ENCODE measurements around the gene TP53RK. TPM values are rescaled to one million over a fixed set of nuclear protein-coding genes. Genes with fewer than 3 reads are reported as not detected.

TP53RK gene
- total and polyA plus RNA-seq, 5 donors from 2014 or later: 6.6 to 23.6 (median 18.0) TPM

DNA sequence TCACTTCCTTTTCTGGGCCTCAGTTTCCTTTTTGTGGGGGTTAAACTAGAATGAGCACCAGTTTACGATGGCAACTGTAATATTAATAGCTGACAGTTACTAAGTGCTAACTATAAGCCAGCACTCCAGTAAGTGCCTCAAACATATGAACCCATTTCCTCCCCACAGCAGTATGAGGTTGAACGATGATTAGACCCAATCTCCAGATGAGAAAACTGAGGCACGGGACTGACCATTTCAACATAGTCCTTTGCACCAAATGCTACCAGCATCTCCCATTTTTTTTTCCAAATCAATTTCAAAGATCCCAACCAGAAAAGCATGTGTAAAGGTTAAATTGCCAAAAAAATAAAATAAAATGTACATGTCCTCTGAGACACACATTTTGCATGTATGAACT, 45.1 kb downstream of the TP53RK start:
- DNase-seq (no peak), ATAC-seq (ENCODE audit: low read depth in 2 of 2) (no peak)
- Histone ChIP-seq H3K27me3 (ENCODE audit: control insufficient read depth, insufficient read depth, low read length) (no peaks in the 10 kb centered on the region), H3K4me1 (ENCODE audit: control insufficient read depth, insufficient read depth, low read length, poor library complexity, severe bottlenecking) (no peaks in the 10 kb centered on the region), H3K36me3 (ENCODE audit: control insufficient read depth, insufficient read depth, low read length) (no peaks in the 10 kb centered on the region), H3K9me3 (ENCODE audit: control insufficient read depth in 2 of 2, low read length in 2 of 2) (no peaks in the 10 kb centered on the region), H3K27ac (ENCODE audit: insufficient read depth, low read length, poor library complexity, severe bottlenecking) (no peak overlapping the region), H3K4me3 (ENCODE audit: low read depth, low read length) (no peak overlapping the region)
- H3K36me3 Mint-ChIP-seq: no peaks in the 10 kb centered on the region
- H3K27ac Mint-ChIP-seq: no peak overlapping the region
- H3K9me3 Mint-ChIP-seq: peaks cover 0 to 2% (median 0%) of the 10 kb centered on the region in 7 donors
- H3K4me1 Mint-ChIP-seq: no peaks in the 10 kb centered on the region
- peaks cover 24% of the 10 kb centered on the region for H3K27me3 Mint-ChIP-seq
- no peak overlapping the region for H3K4me3 Mint-ChIP-seq

DNA sequence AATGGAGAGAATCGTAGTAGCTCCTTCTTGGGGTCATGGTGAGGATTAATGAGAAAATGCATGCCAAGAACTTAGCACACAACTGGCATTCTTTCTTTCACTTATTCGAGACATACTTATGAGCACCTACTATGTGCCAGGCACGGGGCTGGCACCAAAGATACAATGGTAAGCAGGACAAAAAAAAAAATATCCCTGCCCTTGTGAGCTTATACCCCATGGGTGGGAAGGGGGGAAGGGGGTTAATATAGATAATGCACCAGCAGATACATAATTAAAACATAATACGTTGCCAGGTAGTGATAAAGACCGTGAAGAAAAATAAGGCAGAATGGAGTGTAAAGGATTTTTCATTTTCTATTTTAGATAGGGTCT, 46.3 kb downstream of the TP53RK start:
- H3K36me3 Mint-ChIP-seq: no peaks in the 10 kb centered on the region
- no peak for ATAC-seq (ENCODE audit: low read depth in 2 of 2)
- no peak for DNase-seq
- Histone ChIP-seq H3K27ac (ENCODE audit: insufficient read depth, low read length, poor library complexity, severe bottlenecking) (no peak overlapping the region), H3K36me3 (ENCODE audit: control insufficient read depth, insufficient read depth, low read length) (no peaks in the 10 kb centered on the region), H3K9me3 (ENCODE audit: control insufficient read depth in 2 of 2, low read length in 2 of 2) (no peaks in the 10 kb centered on the region), H3K4me1 (ENCODE audit: control insufficient read depth, insufficient read depth, low read length, poor library complexity, severe bottlenecking) (no peaks in the 10 kb centered on the region), H3K4me3 (ENCODE audit: low read depth, low read length) (no peak overlapping the region), H3K27me3 (ENCODE audit: control insufficient read depth, insufficient read depth, low read length) (no peaks in the 10 kb centered on the region)
- H3K27ac Mint-ChIP-seq: no peak overlapping the region
- H3K9me3 Mint-ChIP-seq: peaks cover 0 to 2% (median 0%) of the 10 kb centered on the region in 7 donors
- peaks cover 24% of the 10 kb centered on the region for H3K27me3 Mint-ChIP-seq
- no peaks in the 10 kb centered on the region for H3K4me1 Mint-ChIP-seq
- H3K4me3 Mint-ChIP-seq: no peak overlapping the region

DNA sequence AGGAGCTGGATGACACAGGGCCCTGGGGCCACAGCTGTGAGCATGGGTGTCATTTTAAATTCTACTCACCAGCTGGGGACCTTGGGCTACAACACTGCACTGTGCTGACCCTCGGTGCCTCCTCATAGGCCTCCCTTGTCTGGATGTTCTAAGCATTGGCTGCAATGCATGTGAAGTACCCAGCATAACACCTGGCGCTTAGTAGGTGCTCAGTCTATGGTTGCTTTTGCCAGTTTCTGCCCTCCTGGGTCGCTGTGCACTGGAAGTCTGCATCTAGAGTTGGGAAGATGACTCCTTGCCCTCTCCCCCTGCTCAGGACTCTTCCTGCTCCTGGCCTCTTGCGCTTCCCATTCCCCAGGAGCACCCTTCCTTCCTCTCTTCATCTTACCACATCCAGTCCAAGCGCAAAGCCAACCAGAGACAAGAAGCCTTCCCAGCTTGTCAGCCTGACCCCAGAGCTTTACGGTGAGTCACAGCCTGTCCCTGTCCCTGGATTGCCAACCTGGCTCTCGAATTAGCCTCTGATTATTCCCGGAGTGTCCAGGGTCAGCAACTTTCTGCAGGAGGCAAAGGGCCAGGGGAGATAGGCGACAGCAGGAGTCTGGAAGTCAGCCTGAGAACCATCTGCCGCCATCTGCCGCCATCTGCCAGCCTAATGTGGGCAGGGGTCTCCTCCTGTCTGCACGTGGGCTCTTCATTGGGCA, 46.8 kb downstream of the TP53RK start:
- no peak for DNase-seq
- no peaks in the 10 kb centered on the region for H3K27me3 ChIP-seq (ENCODE audit: control insufficient read depth, insufficient read depth, low read length)
- Mint-ChIP-seq H3K27me3 (peaks cover 28% of the 10 kb centered on the region), H3K9me3 (peaks cover 0 to 2% (median 0%) of the 10 kb centered on the region in 7 donors), H3K36me3 (no peaks in the 10 kb centered on the region), H3K4me1 (no peaks in the 10 kb centered on the region), H3K27ac (no peak overlapping the region), H3K4me3 (no peak overlapping the region)
- ATAC-seq (ENCODE audit: low read depth in 2 of 2): no peak
- no peaks in the 10 kb centered on the region for H3K36me3 ChIP-seq (ENCODE audit: control insufficient read depth, insufficient read depth, low read length)
- H3K4me1 ChIP-seq (ENCODE audit: control insufficient read depth, insufficient read depth, low read length, poor library complexity, severe bottlenecking): no peaks in the 10 kb centered on the region
- H3K9me3 ChIP-seq (ENCODE audit: control insufficient read depth in 2 of 2, low read length in 2 of 2): no peaks in the 10 kb centered on the region
- H3K4me3 ChIP-seq (ENCODE audit: low read depth, low read length): no peak overlapping the region
- H3K27ac ChIP-seq (ENCODE audit: insufficient read depth, low read length, poor library complexity, severe bottlenecking): no peak overlapping the region

DNA sequence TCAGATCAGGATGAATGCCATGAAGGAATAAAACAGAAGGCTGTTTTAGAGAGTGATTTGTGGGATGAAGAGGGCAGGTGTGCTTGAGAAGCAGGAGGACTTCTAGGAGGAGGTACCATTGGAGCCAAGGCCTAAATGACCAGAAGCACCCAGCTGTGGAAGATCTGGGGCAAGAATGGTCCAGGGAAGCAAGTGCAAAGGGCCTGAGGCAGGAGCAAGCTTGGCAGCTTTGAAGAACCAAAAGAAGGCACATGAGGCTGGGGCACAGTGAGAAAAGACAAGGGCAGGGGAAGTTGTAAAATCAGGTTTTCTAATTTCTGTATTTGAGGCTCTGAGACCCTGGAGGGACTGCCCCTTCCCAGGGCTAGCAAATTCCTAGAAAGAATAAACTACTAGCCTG, 47.8 kb downstream of the TP53RK start:
- Mint-ChIP-seq H3K36me3 (no peaks in the 10 kb centered on the region), H3K4me1 (no peaks in the 10 kb centered on the region), H3K27ac (no peak overlapping the region), H3K27me3 (peaks cover 33% of the 10 kb centered on the region), H3K4me3 (no peak overlapping the region), H3K9me3 (peaks cover 0 to 2% (median 0%) of the 10 kb centered on the region in 7 donors)
- H3K9me3 ChIP-seq (ENCODE audit: control insufficient read depth in 2 of 2, low read length in 2 of 2): no peaks in the 10 kb centered on the region
- H3K36me3 ChIP-seq (ENCODE audit: control insufficient read depth, insufficient read depth, low read length): no peaks in the 10 kb centered on the region
- no peak for DNase-seq
- H3K27me3 ChIP-seq (ENCODE audit: control insufficient read depth, insufficient read depth, low read length): no peaks in the 10 kb centered on the region
- no peak overlapping the region for H3K4me3 ChIP-seq (ENCODE audit: low read depth, low read length)
- no peak overlapping the region for H3K27ac ChIP-seq (ENCODE audit: insufficient read depth, low read length, poor library complexity, severe bottlenecking)
- ATAC-seq (ENCODE audit: low read depth in 2 of 2): no peak
- no peaks in the 10 kb centered on the region for H3K4me1 ChIP-seq (ENCODE audit: control insufficient read depth, insufficient read depth, low read length, poor library complexity, severe bottlenecking)

DNA sequence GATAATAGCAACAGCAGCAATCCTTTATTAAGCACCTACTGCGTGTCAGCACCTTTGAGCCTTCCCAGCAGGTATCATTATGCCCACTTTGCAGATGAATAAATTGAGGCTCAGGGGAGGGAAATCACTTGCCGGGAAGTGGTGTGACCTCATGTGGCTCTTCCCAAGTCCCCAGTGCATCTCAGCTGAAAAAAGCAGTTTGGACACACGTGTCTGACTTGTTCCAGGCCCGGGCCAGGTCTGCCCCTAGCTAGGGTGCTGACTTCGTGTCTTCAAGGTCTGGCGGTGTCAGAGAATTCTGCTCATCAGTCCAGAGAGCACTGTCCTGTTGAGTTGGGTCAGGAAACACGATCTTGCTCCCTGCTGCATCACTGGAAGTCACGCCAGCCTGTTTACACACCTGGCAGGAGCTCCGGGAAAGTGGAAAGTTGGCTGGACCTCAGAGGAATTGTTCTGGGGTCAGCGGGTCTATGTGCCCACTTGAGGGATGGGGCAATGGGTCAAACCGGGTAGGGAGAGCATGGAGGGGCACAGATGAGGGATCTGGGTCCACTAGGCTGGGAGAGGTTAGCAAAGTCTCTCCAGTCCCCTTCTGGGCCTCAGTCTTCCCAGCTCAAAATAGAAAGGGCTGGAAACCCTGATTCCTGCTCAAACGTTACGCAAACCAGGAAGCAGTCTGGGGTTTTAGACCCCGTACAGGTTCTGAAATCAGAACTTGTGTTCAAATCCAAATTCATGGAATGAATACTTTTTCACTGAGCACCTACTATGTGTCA, 48.5 kb downstream of the TP53RK start:
- Mint-ChIP-seq H3K9me3 (peaks cover 0 to 2% (median 0%) of the 10 kb centered on the region in 7 donors), H3K4me1 (no peaks in the 10 kb centered on the region), H3K36me3 (no peaks in the 10 kb centered on the region), H3K27ac (no peak overlapping the region), H3K27me3 (peaks cover 34% of the 10 kb centered on the region), H3K4me3 (no peak overlapping the region)
- Histone ChIP-seq H3K4me1 (ENCODE audit: control insufficient read depth, insufficient read depth, low read length, poor library complexity, severe bottlenecking) (no peaks in the 10 kb centered on the region), H3K27ac (ENCODE audit: insufficient read depth, low read length, poor library complexity, severe bottlenecking) (no peak overlapping the region), H3K9me3 (ENCODE audit: control insufficient read depth in 2 of 2, low read length in 2 of 2) (no peaks in the 10 kb centered on the region), H3K4me3 (ENCODE audit: low read depth, low read length) (no peak overlapping the region), H3K27me3 (ENCODE audit: control insufficient read depth, insufficient read depth, low read length) (no peaks in the 10 kb centered on the region), H3K36me3 (ENCODE audit: control insufficient read depth, insufficient read depth, low read length) (no peaks in the 10 kb centered on the region)
- no peak for ATAC-seq (ENCODE audit: low read depth in 2 of 2)
- no peak for DNase-seq

DNA sequence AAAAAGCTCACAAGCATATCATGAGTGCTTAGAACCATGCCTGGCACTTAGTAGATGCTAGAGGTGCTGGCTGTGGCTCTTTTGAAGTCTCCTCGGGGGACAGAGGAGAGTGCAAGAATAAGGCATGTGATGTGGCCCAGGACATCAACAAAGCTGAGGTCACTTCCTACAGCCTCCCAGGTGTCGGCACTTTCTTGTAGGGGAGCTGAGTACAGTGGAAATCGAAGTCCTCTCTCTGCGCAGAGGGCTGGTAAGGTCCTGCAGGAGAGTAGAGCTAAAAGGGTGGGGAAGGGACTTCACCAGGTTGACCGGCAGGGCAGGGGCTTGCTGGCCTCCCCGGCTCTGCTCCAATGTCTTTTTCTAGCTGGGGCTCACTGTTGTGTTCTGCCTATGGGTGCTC, 49.2 kb downstream of the TP53RK start:
- no peak overlapping the region for H3K4me3 ChIP-seq (ENCODE audit: low read depth, low read length)
- DNase-seq (no peak), ATAC-seq (ENCODE audit: low read depth in 2 of 2) (no peak)
- H3K9me3 ChIP-seq (ENCODE audit: control insufficient read depth in 2 of 2, low read length in 2 of 2): no peaks in the 10 kb centered on the region
- H3K4me1 ChIP-seq (ENCODE audit: control insufficient read depth, insufficient read depth, low read length, poor library complexity, severe bottlenecking): no peaks in the 10 kb centered on the region
- Mint-ChIP-seq H3K4me3 (no peak overlapping the region), H3K27ac (no peak overlapping the region), H3K9me3 (peaks cover 0 to 2% (median 0%) of the 10 kb centered on the region in 7 donors), H3K27me3 (peaks cover 38% of the 10 kb centered on the region), H3K36me3 (no peaks in the 10 kb centered on the region), H3K4me1 (no peaks in the 10 kb centered on the region)
- H3K27ac ChIP-seq (ENCODE audit: insufficient read depth, low read length, poor library complexity, severe bottlenecking): no peak overlapping the region
- H3K27me3 ChIP-seq (ENCODE audit: control insufficient read depth, insufficient read depth, low read length): no peaks in the 10 kb centered on the region
- no peaks in the 10 kb centered on the region for H3K36me3 ChIP-seq (ENCODE audit: control insufficient read depth, insufficient read depth, low read length)

DNA sequence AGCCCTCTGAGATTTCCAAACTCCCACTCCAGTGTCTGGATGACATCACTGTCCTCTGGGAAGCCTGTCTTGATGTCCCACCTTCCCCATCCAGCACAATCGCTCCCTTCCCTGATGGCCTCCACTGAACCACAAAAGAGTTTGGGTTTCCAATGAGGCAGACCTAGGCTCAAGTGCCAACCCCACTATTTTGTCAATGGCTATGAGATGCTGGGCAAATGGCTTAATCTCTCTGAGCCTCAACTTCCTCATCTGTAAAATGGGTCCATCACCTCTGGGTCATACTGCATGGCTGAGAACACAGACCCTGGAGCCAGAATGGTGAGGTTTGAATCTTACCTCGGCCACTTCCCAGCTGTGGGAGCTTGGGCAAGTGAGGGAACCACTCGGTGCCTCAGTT, 49.7 kb downstream of the TP53RK start:
- H3K36me3 ChIP-seq (ENCODE audit: control insufficient read depth, insufficient read depth, low read length): no peaks in the 10 kb centered on the region
- ATAC-seq (ENCODE audit: low read depth in 2 of 2): no peak
- no peak overlapping the region for H3K4me3 Mint-ChIP-seq
- no peak overlapping the region for H3K4me3 ChIP-seq (ENCODE audit: low read depth, low read length)
- no peak overlapping the region for H3K27ac ChIP-seq (ENCODE audit: insufficient read depth, low read length, poor library complexity, severe bottlenecking)
- H3K4me1 ChIP-seq (ENCODE audit: control insufficient read depth, insufficient read depth, low read length, poor library complexity, severe bottlenecking): no peaks in the 10 kb centered on the region
- peak overlapping the region in 1 of 3 donors; percentile 80 for H3K27ac Mint-ChIP-seq
- no peaks in the 10 kb centered on the region for H3K36me3 Mint-ChIP-seq
- H3K27me3 Mint-ChIP-seq: peaks cover 38% of the 10 kb centered on the region
- H3K9me3 Mint-ChIP-seq: peaks cover 0 to 2% (median 0%) of the 10 kb centered on the region in 7 donors
- no peaks in the 10 kb centered on the region for H3K4me1 Mint-ChIP-seq
- no peaks in the 10 kb centered on the region for H3K27me3 ChIP-seq (ENCODE audit: control insufficient read depth, insufficient read depth, low read length)
- H3K9me3 ChIP-seq (ENCODE audit: control insufficient read depth in 2 of 2, low read length in 2 of 2): no peaks in the 10 kb centered on the region
- no peak for DNase-seq

DNA sequence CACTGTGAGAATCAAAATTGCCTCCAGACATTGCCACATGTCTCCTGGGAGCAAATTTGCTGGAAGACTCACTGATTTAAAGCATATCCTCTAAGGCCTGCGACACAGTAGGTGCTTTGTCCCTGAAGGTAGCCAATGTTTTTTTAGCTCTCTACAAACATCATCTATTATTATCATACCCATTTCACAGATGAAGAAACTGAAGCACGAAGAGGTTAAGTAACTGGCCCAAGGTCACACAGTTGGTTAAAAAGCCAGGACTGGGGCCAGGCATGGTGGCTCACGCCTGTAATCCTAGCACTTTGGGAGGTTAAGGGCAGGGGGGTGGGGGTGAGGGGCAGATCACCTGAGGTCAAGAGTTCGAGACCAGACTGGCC, 50.4 kb downstream of the TP53RK start:
- H3K27me3 ChIP-seq (ENCODE audit: control insufficient read depth, insufficient read depth, low read length): no peaks in the 10 kb centered on the region
- H3K4me1 ChIP-seq (ENCODE audit: control insufficient read depth, insufficient read depth, low read length, poor library complexity, severe bottlenecking): no peaks in the 10 kb centered on the region
- H3K4me3 Mint-ChIP-seq: no peak overlapping the region
- no peak overlapping the region for H3K4me3 ChIP-seq (ENCODE audit: low read depth, low read length)
- ATAC-seq (ENCODE audit: low read depth in 2 of 2): no peak
- DNase-seq: no peak
- H3K9me3 Mint-ChIP-seq: peaks cover 0 to 2% (median 0%) of the 10 kb centered on the region in 7 donors
- H3K27ac Mint-ChIP-seq: no peak overlapping the region
- no peaks in the 10 kb centered on the region for H3K4me1 Mint-ChIP-seq
- no peak overlapping the region for H3K27ac ChIP-seq (ENCODE audit: insufficient read depth, low read length, poor library complexity, severe bottlenecking)
- H3K36me3 ChIP-seq (ENCODE audit: control insufficient read depth, insufficient read depth, low read length): no peaks in the 10 kb centered on the region
- no peaks in the 10 kb centered on the region for H3K36me3 Mint-ChIP-seq
- H3K27me3 Mint-ChIP-seq: peaks cover 38% of the 10 kb centered on the region
- no peaks in the 10 kb centered on the region for H3K9me3 ChIP-seq (ENCODE audit: control insufficient read depth in 2 of 2, low read length in 2 of 2)

Data from CD4-positive, CD25-positive, alpha-beta regulatory T cell (primary cell).